ENCODE data around the gene NOTCH4.
A peak's percentile ranks its signal among the peaks of the same experiment; 100 is the strongest.

The NOTCH4 gene

GRCh38 chr6:32156891-32157290, 67.0 kb downstream of the NOTCH4 start:
- no peak for DNase-seq

- DNase-seq = peak; percentile 81
Measured at GRCh38 chr6:32154514-32155161, 69.2 kb downstream of the NOTCH4 start.

GRCh38 chr6:32153564-32154513, 70.0 kb downstream of the NOTCH4 start, which contains the start of gene PPT2:
Gene PPT2, plus strand, starts transcription at chr6:32154141. Its CDS starts 454 bp downstream, at chr6:32154595.
- peak; percentile 83 for DNase-seq

GRCh38 chr6:32152769-32153563, 70.9 kb downstream of the NOTCH4 start:
- no peak for DNase-seq

GRCh38 chr6:32151863-32152768, 71.8 kb downstream of the NOTCH4 start, which contains the start of gene PRRT1:
Gene PRRT1, minus strand, starts transcription at chr6:32151939. Its CDS starts 112 bp downstream, at chr6:32151827.
- DNase-seq = no peak

- no peak for DNase-seq
Measured at GRCh38 chr6:32151181-32151862, 72.5 kb downstream of the NOTCH4 start.

- DNase-seq = no peak
Measured at GRCh38 chr6:32149932-32150870, 73.7 kb downstream of the NOTCH4 start.

- no peak for DNase-seq
Measured at GRCh38 chr6:32149092-32149755, 74.6 kb downstream of the NOTCH4 start.

GRCh38 chr6:32148289-32149091, 75.4 kb downstream of the NOTCH4 start:
- no peak for DNase-seq

GRCh38 chr6:32147401-32148132, 76.3 kb downstream of the NOTCH4 start:
- no peak for DNase-seq

- DNase-seq = no peak
Measured at GRCh38 chr6:32146687-32147086, 77.2 kb downstream of the NOTCH4 start.

- no peak for DNase-seq
Measured at GRCh38 chr6:32146287-32146686, 77.6 kb downstream of the NOTCH4 start.
